ENCODE data around the gene CLIP3.
"Not testable (repeated sequence)": the region's sequence is repeated elsewhere in the genome, so short reads cannot be mapped to it uniquely, and the experiment has no call there.

The CLIP3 gene

DNA sequence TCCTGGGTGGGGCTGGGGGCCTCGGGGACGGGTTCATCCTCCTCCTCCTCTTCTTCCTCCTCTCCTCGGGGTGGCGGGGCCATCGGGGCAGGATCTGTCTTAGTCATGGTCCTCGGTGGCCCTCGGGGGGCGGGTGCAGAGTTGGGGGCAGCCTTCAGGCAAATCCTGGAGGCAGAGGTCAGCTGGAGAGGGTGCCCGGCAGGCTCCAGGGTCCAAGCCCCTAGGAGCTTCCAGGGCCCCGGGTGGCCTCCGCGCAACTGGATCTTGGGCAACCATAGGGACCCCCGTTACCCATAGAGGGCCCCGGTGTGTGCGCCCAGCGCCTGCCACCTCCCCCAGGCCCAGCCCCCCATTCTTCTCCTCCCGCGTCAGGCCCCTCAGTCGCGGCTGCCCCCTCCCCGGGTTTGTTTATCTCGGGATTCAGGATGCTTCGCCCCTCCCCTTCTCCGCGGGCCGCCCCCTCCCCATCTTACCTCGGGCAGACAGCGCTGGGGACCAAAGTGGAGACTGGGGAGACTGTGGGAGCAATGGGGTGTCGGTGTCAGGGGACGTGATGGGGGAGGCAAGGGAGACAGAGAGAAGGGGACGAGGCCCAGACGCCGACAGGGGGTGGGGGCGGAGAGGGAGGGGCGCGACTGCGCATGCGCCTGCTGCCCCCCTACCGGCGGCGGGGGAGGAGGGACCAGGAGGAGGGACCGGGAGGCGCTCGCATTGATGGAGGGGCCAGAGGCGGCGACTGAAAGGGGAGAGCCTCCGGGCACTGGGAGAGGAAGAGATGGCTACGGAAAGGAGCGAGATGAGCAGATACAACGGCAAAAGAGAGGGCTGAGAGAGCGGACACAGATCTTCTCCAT lies at the start of gene CLIP3:
Gene CLIP3 (minus strand): TSS at position 623 of the 854 bp plus-strand sequence. CDS start 516 bp downstream, at position 107.
- peak; percentile 35 for DNase-seq

DNA sequence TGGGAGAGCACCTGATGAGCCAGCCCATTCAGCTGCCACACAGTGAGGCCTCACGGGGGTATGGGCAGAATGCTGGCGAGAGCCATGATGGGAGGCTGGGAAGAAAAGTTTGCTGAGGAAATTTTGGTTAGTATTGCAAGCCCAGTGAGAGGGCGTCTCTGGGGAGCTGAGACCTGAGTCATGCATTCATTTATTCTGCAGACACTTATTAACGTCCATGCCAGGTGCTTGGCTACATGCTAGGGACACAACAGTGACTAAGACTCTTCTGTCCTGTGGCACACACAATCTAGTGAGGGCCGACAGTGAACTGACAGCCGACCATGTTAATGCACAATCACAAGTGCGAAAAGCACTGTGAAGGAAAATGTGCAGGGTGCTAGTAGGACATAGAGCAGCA lies 49.2 kb upstream of the CLIP3 start:
- DNase-seq: no peak

DNA sequence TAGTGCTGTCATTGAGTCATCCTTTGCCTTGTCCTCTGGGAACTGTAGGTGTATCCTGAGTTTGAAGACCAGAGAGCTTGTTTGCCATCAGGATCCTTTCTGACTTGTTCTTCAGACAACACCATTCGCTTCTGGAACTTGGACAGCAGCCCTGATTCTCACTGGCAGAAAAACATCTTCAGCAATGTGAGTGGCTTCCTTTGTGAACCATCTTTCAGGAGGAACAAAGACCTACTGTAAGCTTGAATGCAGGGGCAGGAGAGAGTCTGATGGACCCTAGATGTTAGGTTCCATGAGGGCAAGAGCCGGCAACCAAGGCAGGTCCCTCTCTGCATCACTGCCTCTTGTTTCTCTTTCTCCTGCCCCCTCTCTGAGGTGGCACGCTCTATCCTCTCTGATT lies 48.7 kb upstream of the CLIP3 start:
- no peak for DNase-seq

GRCh38 chr19:36079389-36079945 lies 46.8 kb upstream of the CLIP3 start:
- no peak for DNase-seq

DNA sequence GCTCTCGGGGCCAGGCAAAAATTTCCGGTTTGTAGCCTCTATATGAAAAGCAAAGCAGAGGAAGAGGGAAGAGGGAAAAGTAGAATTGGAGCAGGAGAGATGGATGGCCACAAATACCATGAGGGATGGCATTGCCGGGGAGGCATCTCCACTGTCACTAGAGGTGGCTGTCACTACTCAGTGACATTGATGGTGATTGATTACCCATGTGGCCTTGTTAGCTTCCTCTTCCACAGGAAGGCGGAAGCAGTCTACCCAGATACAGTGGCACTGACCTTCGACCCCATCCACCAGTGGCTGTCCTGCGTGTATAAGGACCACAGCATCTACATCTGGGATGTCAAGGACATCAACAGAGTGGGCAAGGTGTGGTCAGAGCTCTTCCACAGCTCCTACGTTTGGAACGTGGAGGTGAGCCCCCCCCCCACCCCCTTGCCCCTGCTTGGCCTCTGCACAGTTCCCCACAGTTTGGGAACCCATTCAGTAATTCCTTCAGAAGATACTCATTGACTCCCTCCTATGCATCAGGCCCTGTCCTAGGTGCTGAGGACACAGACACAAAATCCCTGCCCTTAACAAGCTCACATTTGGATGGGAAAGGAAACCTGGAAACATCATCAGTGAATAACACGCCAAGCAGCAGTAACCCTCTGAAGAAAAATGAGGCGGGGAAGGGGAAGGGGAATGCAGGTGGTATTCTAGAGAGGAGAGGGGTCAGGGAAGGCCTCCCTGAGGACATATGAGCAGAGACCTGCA lies 40.6 kb upstream of the CLIP3 start:
- DNase-seq: no peak

DNA sequence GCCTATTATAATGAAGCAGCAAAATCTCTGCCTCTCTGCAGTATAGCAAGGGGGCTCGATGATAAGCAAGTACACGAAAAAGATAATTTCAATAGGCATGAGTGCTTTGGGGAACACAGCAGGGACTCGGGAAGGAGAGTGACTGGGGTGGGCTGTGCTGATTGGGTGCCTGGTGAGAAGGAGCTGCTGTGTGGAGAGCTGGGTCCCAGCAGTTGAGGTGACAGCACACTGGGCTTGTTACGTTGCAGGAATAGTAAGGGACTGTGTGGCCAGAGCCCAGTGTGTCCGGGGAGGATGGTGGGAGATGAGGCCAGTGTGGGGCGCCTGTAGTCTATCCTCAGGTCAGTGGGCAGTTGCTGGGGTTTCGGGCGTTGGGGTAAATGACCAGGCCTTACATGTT lies 39.4 kb upstream of the CLIP3 start:
- no peak for DNase-seq

DNA sequence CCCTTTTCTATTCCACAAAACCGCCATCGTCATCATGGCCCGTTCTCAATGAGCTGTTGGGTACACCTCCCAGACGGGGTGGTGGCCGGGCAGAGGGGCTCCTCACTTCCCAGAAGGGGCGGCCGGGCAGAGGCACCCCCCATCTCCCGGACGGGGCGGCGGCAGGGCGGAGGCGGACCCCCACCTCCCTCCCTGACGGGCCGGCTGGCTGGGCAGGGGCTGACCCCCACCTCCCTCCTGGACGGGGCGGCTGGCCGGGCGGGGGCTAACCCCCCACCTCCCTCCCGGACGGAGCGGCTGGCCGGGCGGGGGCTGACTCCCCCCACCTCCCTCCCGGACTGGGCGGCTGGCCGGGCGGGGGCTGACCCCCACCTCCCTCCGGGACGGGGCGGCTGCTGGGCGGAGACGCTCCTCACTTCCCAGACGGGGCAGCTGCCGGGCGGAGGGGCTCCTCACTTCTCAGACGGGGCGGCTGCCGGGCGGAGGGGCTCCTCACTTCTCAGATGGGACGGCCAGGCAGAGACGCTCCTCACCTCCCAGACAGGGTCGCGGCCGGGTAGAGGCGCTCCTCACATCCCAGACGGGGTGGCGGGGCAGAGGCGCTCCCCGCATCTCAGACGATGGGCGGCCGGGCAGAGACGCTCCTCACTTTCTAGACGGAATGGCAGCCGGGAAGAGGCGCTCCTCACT lies 36.3 kb upstream of the CLIP3 start:
- not testable (repeated sequence) for DNase-seq

- no peak for DNase-seq
Measured at GRCh38 chr19:36067681-36068080, 35.0 kb upstream of the CLIP3 start.

GRCh38 chr19:36064826-36065225 lies 32.2 kb upstream of the CLIP3 start:
- DNase-seq: no peak

DNA sequence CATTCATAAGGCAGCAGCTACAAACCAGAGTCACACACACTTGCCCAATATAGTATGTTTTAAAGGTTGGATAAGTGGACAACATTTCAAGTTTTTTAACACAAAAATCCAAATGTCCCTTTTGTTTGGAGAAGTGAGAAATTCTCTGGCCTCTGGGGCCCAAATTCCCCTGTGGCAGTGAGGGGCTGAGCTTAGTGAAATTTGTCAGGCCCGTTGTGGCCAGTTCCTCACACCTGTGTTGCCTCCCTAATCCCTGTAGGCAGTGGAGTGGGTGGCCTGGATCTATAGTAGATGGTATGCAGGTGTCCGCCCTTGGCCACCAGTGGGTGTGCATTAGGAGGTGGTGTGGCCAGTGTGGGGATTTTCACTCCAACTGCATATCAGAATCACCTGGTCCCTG lies 28.7 kb upstream of the CLIP3 start:
- DNase-seq: no peak

DNA sequence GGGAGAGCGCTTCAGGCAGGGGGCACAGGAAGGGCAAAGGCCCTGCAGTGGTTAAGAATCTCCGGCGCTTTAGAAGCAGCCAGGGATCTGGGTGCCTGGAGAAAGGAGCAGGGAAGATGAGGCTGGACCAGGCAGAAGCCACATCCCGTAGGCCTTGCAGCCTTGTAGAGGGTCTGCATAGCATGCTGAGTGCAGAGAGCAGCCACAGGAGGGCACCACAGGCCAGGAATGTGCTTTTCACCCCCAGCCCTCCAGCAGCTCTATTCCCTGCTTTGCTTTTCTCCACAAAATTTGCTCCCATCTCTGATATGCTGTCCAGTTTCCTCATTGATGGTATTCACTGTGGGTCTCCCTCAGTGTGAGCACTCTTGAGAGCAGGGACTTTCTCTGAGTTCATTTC lies 27.8 kb upstream of the CLIP3 start:
- DNase-seq: peak; percentile 19

DNA sequence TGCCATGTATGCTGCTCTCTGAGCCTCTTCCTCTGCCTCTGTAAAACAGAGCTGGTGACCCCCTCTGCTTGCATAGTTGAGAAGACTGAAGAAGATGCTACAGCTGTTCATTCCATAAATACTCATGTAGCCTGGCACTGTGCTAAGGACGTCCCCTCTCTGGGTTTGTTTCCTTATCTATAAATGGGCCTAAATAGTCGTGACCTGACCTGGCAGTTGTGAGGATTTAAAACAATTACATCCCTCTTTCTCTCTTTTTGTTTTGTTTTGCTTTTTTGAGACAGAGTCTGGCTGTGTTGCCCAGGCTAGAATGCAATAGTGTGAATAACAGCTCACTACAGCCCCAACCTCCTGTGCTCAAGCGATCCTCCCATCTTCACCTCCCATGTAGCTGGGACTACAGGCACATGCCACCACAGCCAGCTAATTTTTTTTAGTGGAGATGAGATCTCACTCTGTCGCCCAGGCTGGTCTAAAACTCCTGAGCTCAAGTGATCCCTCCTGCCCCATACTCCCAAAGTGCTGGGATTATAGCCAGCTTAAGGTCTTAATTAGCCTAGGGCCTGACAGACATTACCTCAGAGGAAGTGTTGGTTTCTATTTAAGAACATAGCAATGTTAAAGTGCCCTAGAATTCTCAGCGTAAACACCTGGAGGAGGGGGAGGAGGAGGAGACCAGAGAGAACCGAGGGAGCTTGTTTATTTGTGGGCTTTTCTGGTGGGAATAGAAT lies 26.7 kb upstream of the CLIP3 start:
- no peak for DNase-seq

DNA sequence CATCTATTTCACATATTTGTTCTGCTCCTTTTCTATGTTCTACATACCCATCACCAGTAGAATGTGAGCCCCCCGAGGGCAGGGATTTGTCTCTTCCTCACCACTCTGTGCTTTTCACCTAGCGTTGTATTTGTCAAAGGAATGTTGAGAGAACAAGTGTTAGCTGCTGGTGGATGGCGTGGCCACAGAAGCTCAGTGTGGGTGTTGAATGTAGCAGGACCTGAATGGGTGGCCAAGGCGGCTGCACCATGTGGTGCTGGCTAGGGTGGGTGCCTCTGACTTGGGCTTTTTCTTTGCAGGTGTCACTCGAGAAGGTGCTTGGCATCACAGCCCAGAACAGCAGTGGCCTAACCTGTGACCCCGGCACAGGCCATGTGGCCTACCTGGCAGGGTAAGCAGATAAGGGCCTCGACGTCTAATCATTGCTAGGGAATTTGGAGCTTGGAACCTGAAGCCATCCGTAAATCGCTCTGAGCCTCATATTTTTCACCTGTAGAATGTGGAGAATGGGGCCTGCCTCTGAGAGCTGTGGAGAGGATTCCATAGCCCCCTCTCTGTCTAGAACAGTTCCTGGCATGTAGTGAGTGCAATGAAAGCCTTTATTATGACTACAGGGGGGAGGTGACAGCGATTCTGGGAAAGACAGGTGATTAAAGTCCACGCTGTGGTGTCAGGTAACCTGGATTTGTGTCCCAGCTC lies 26.0 kb upstream of the CLIP3 start:
- no peak for DNase-seq

DNA sequence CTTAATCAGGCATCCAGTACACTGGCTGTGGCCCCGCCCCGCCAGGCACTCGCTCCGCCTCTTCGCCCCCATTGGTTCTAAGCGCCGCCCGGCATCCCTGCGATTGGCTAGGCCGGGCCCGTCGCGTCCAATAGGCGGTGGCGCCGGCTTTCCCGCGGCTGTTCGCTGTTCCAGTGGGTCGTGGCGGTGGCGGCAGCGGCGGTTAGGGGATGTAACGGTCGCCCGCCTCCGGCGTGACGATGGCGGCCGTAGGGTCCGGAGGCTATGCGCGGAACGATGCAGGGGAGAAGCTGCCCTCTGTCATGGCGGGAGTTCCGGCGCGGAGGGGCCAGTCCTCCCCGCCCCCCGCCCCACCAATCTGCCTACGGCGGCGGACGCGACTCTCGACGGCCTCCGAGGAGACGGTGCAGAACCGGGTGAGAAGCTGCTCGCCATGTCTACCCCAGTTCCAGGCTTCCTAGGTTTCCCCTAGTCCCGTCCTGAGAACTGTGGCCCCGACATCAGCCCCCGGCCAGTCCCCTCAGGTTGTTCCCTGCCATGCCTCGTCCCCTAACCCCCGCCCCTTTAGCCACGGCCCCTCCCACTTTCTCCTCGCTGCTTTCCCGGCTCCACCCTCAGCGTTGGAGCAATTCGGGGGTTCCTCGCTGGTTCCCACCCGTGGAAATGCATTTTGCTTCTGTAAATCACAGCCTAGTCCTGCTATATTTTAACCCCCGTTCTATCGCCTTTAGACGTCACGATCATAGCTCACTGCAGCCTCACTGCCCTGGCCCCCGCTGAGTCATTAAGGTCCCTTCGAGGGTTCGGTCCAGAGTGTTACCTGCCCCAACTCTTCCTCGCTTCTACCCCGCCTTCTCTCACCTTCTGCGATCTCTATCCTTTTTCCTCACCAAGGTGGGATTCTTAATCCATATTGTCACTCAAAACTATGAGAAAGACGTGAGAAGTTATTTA lies 22.3 kb upstream of the CLIP3 start, which contains the start of gene WDR62:
Gene WDR62 (plus strand): TSS at position 165 of the 954 bp plus-strand sequence. CDS start 75 bp downstream, at position 240.
- peak; percentile 94 for DNase-seq

GRCh38 chr19:36054119-36054732 lies 21.6 kb upstream of the CLIP3 start, which contains the start of gene THAP8:
TSS of gene THAP8 (minus strand) at chr19:36054285. CDS start at chr19:36054217, 68 bp downstream.
- DNase-seq: peak; percentile 100

DNA sequence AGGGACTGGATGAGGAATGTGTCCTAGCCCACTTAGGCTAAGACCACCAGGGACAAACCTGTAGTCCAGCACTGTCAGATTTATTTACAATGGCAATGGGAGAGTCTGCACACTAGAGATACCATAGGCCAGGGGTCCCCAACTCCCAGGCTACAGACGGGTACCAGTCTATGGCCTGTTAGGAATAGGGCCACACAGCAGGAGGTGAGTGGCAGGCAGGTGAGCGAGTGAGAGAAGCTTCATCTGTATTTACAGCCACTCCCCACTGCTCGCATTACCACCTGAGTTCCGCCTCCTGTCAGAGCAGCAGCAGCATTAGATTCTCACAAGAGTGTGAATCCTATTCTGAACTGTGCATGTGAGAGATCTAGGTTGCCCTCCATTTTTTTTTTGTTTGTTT lies 19.0 kb upstream of the CLIP3 start:
- no peak for DNase-seq

- DNase-seq: no peak
Measured at GRCh38 chr19:36051236-36051635, 18.6 kb upstream of the CLIP3 start.

DNA sequence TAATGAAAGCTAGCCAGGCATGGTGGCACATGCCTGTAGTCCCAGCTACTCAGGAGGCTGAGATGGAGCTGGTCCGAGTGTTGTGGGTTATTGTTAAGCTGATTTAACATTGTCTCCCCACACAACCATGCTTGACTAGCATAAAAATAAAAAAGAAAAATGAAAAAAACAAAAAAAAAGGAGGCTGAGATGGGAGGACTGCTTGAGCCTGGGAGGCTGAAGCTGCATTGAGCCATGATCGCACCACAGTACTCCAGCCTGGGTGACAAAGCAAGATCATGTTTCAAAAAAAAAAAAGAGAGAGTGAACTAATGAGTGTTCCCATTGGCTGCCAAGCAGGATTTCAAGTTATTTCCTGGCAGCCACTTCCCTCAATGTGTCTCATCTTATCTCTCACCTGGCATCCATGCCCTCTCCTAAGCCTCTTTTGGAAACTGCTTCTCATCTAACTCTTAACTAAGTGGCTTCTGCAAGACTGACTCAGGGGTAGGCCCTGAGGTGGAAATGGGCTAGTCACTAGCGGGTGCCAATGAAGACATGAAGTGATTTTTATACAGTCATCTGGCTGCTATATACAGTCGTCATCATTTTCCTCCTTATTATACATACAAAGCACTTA lies 16.5 kb upstream of the CLIP3 start:
- no peak for DNase-seq

- DNase-seq: no peak
Measured at GRCh38 chr19:36047835-36048234, 15.2 kb upstream of the CLIP3 start.
